Small intestine (tissue), 7 donors: ENCODE results near the gene COL9A1. TPM values are rescaled to one million over a fixed set of nuclear protein-coding genes. Genes with fewer than 3 reads are reported as not detected.
A peak's percentile ranks its signal among the peaks of the same experiment; 100 is the strongest.
"Not testable (repeated sequence)": the region's sequence is repeated elsewhere in the genome, so short reads cannot be mapped to it uniquely, and the experiment has no call there.

Experiments
- DNase-seq, 2 donors: peaks; one replicate each; pipeline versions ENCODE4 v3.0.0 to v3.0.0-alpha.2; 2013
- FAIRE-seq: peaks from 2 replicates; lab custom pipeline; 2012; peaks lifted over from hg19 to GRCh38; lab: Jason Lieb, UNC
- H3K27ac ChIP-seq, 3 donors: one replicate each; pipeline ENCODE4 v1.5.1; 2013; ENCODE audit warnings: low read length in 2 of 3, mild to moderate bottlenecking in 2 of 3, control low read depth in 1 of 3, inconsistent platforms in 1 of 3, low read depth in 1 of 3, moderate library complexity in 1 of 3
- H3K27me3 ChIP-seq, 3 donors: one replicate each; pipeline ENCODE4 v1.6.1; 2013; ENCODE audit warnings: low read length in 3 of 3, inconsistent platforms in 1 of 3; ENCODE audit not compliant: control insufficient read depth in 3 of 3, insufficient read depth in 3 of 3
- H3K36me3 ChIP-seq, 3 donors: one replicate each; pipeline ENCODE4 v1.6.1; 2013; ENCODE audit warnings: low read length in 3 of 3, inconsistent platforms in 1 of 3, low read depth in 1 of 3, mild to moderate bottlenecking in 1 of 3, moderate library complexity in 1 of 3; ENCODE audit not compliant: control insufficient read depth in 3 of 3, insufficient read depth in 2 of 3
- H3K4me1 ChIP-seq, 3 donors: one replicate each; pipeline ENCODE4 v1.6.1; 2013; ENCODE audit warnings: low read length in 2 of 3, inconsistent platforms in 1 of 3, low read depth in 1 of 3, mild to moderate bottlenecking in 1 of 3, moderate library complexity in 1 of 3; ENCODE audit not compliant: control insufficient read depth in 3 of 3, insufficient read depth in 2 of 3
- H3K4me3 ChIP-seq, 3 donors: one replicate each; pipeline ENCODE4 v1.5.1; 2013; ENCODE audit warnings: low read length in 3 of 3, control low read depth in 1 of 3, inconsistent platforms in 1 of 3, low read depth in 1 of 3, mild to moderate bottlenecking in 1 of 3, moderate library complexity in 1 of 3
- H3K9me3 ChIP-seq, 2 donors: one replicate each; pipeline ENCODE4 v1.6.1; 2013; ENCODE audit warnings: low read depth in 1 of 2, low read length in 1 of 2; ENCODE audit not compliant: control insufficient read depth in 2 of 2, insufficient read depth in 1 of 2
- WGBS, 3 donors: extraction: QIAGEN DNeasy Blood & Tissue Kit; methylation state at CpG; one replicate each; pipeline ENCODE4 v1.1.7; 2013; 5-methylcytosine and 5-hydroxymethylcytosine counted together
- polyA plus RNA-seq, 4 donors: library from polyadenylated mRNA; stranded (reverse) in 3 of 4; unstranded in 1 of 4; fragments of 200-250 nt in 3 of 4; fragments of 120-200 nt in 1 of 4; gene quantifications; one replicate each; pipeline versions ENCODE4 v1.2.1 to v1.2.3, GENCODE V29; 2013
- donor health status: healthy with polysubstance abuse.
- donor health status: control.
- donor health status: control.
- donor health status: Bipolar disorder and iron deficiency.
- donor health status: healthy.

The COL9A1 gene
- polyA plus RNA-seq, 4 donors, result 0.34 to 3.6 TPM; not detected in 2

DNA sequence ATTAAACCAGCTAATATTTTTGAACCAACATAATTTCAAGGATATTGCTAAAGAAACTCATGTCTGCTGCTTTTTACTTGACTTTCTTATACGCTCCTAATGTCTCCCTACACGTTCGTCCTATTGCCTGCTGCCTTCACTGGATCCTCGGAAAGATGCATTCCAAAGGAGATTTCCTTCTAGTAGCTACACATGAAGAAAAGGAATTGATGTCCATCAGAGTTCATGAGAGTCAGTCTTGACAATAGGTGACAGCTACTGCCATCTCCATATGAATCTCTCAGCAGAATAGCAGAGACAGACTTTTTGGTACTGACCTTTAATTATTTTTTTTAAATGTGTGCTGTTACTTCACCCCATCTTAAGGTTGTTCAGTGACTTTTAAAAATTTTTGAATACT lies 24.2 kb upstream of the COL9A1 start:
- Histone ChIP-seq H3K27ac (no peak overlapping the region), H3K4me3 (no peak overlapping the region), H3K9me3 (no peaks in the 10 kb centered on the region), H3K36me3 (no peaks in the 10 kb centered on the region), H3K4me1 (no peaks in the 10 kb centered on the region), H3K27me3 (no peaks in the 10 kb centered on the region)
- DNase-seq, result no peak
- FAIRE-seq, result no peak
- WGBS, 3 donors, result 75 to 87% (median 76%) methylated on average over 4 of the region's 4 CpGs

DNA sequence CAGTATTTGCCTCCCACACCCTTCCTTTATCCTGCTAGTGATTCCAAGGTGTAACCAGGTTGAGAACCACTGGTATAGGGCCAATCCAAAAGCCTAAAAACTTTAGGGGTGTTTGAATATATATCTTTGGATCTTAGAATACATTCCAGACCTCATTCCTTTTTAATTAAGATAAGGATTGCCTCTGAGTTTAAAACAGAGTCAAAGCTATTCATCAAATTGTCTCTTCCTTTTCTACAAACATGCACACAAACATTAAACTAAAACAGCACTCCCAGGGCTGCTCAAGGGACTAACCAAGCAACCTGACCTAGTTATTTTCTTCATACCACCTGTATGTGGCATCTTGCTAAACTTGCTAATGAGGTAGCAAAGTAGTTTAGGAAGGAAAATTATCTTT lies 22.1 kb upstream of the COL9A1 start:
- Histone ChIP-seq H3K36me3 (no peaks in the 10 kb centered on the region), H3K27me3 (no peaks in the 10 kb centered on the region), H3K9me3 (no peaks in the 10 kb centered on the region), H3K27ac (no peak overlapping the region), H3K4me3 (no peak overlapping the region), H3K4me1 (no peaks in the 10 kb centered on the region)
- DNase-seq, result no peak
- no peak for FAIRE-seq

DNA sequence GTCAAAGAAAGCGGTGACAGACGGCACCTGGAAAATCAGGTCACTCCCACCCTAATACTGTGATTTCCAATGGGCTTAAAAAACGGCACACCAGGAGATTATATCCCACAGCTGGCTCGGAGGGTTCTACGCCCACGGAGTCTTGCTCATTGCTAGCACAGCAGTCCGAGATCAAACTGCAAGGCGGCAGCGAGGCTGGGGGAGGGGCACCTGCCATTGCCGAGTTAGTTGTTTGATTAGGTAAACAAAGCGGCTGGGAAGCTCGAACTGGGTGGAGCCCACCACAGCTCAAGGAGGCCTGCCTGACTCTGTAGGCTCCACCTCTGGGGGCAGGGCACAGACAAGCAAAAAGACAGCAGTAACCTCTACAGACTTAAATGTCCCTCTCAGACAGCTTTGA lies 14.9 kb upstream of the COL9A1 start:
- WGBS, 3 donors, result 89 to 91% (median 90%) methylated on average over 12 of the region's 12 CpGs
- not testable (repeated sequence) for FAIRE-seq

DNA sequence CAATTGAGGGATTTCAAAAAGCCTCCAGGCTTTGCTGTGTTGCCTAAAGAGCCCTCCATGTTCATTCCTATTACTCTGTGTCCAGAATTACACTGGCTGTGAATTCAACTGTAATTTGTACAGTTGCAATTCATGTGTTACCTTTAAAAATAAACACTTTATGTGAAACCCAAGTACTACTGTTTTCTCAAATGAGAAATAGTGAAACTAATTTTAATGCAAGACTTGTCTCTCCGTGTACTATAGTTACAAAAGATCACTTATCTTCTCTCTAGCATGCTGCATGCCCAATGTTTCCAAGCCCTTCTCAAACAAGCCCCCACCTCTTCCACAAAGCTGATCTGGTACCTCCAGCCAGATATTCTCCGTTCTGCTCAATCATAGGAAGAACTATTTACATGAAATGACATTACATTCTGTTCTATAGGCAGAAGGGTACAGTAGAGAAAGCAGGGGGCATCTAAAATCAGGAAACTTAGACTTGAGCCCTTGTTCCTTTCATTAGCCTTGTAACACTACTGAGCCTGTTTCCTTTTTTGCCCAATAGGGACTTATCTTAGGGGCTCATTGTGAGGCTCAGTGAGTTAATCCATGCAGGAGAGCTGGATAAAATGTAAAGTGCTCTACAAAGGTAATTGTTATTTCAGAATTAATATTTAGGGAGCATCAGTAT lies 12.3 kb upstream of the COL9A1 start:
- Histone ChIP-seq H3K9me3 (peaks cover 0 to 2% of the 10 kb centered on the region in 2 donors), H3K36me3 (no peaks in the 10 kb centered on the region), H3K27ac (no peak overlapping the region), H3K4me3 (no peak overlapping the region), H3K4me1 (peaks cover 0 to 5% (median 0%) of the 10 kb centered on the region in 3 donors), H3K27me3 (no peaks in the 10 kb centered on the region)
- DNase-seq (no peak), FAIRE-seq (no peak)
- WGBS, 3 donors, result 42 to 65% (median 49%) methylated on average over 2 of the region's 2 CpGs

More for the DNA sequence above, 14.9 kb upstream of the COL9A1 start:
- not testable (repeated sequence) for H3K4me1 ChIP-seq, H3K27me3 ChIP-seq, H3K36me3 ChIP-seq, H3K27ac ChIP-seq, H3K9me3 ChIP-seq, DNase-seq, H3K4me3 ChIP-seq

DNA sequence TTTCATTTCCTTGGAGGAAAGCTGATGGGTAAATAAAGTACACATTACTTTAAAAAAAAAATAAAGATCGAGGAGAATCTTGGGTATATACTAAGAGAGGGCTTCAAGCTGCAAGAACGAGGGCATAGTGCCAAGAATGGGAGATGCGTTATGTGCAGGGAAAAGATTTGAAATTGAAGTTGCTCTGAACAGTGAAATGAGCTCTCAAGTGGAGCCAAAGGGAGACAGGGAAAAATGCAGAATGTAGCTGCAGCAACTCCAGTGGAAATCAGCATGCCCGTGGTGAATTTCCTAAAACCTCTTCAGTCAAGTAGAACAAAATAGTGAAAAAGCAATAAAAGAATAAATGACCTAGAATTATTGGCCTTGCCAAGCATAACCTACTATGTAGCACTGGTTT lies 11.4 kb upstream of the COL9A1 start:
- peaks cover 0 to 2% of the 10 kb centered on the region in 2 donors for H3K9me3 ChIP-seq
- H3K27me3 ChIP-seq, result no peaks in the 10 kb centered on the region
- H3K4me3 ChIP-seq, result no peak overlapping the region
- FAIRE-seq, result no peak
- 45 to 64% (median 46%) methylated on average over 4 of the region's 4 CpGs for WGBS, 3 donors
- H3K27ac ChIP-seq, result no peak overlapping the region
- H3K4me1 ChIP-seq, result peaks cover 0 to 5% (median 0%) of the 10 kb centered on the region in 3 donors
- DNase-seq, result no peak
- H3K36me3 ChIP-seq, result no peaks in the 10 kb centered on the region

DNA sequence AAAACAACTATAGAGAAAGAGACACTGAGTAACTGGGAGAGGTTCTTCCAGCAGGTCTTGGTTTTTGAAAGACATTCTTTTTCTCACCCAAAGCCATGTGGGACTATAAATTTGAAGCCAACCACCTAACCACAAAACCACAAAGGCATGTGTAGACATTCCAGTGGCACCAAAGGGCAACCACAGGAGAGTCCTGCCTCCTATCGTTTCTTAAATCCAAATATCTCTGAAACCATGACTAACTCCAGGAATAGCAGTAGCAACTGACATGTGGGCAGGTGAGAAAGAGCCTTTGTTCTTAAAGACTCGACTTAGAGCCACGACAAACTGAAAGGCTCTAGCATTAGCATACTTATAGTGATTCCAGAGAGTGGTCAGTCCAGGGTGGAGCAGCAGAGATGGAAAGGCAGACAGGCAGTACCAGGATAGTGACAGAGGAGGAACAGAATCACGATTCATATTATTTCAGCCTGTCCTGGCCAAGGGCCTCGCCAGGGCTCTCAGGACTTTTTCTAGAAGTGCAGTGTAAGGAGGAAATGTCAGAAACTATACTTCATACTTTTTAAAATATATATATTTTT lies 9.4 kb upstream of the COL9A1 start:
- H3K4me1 ChIP-seq, result peaks cover 0 to 5% (median 0%) of the 10 kb centered on the region in 3 donors
- FAIRE-seq, result no peak
- no peak overlapping the region for H3K27ac ChIP-seq
- H3K36me3 ChIP-seq, result no peaks in the 10 kb centered on the region
- no peak for DNase-seq
- H3K9me3 ChIP-seq, result peaks cover 0 to 2% of the 10 kb centered on the region in 2 donors
- WGBS, 3 donors, result 49 to 60% (median 59%) methylated on average over 5 of the region's 5 CpGs
- H3K4me3 ChIP-seq, result no peak overlapping the region
- H3K27me3 ChIP-seq, result no peaks in the 10 kb centered on the region

DNA sequence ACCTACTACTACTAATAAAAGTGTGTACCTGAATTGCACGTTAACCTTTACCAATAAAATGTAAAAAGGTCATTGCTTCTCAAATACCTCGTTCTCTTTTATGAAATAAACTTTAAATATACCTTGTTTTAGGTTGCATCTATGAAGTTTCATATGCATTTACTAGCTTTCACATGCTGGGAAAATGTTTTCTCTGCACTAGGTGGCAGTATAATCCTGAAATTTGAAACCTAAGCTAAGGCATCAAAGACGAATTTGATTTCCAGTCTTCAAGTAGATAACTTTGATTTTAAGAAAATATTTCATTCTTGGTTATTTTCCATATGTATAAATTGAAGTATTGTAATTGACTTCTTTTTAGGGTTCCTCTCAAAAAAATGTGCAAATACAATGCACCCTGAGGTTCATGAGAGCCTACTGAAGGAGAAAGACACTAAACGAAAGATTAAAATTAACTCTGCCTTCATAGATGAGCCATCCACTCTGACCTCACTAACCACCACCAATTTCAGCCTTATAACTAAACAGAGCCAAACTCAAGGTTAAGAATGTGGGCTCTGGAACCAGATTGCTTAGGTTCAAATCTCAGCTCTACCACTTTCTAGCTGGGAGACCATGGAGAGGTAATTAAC lies 7.3 kb upstream of the COL9A1 start:
- Histone ChIP-seq H3K36me3 (no peaks in the 10 kb centered on the region), H3K27ac (no peak overlapping the region), H3K9me3 (no peaks in the 10 kb centered on the region), H3K4me3 (no peak overlapping the region), H3K4me1 (peaks cover 0 to under 1% (median 0%) of the 10 kb centered on the region in 3 donors), H3K27me3 (no peaks in the 10 kb centered on the region)
- 15 to 20% (median 20%) methylated on average over 4 of the region's 4 CpGs for WGBS, 3 donors
- DNase-seq (peak; percentile 67 to 72), FAIRE-seq (peak; percentile 80)

DNA sequence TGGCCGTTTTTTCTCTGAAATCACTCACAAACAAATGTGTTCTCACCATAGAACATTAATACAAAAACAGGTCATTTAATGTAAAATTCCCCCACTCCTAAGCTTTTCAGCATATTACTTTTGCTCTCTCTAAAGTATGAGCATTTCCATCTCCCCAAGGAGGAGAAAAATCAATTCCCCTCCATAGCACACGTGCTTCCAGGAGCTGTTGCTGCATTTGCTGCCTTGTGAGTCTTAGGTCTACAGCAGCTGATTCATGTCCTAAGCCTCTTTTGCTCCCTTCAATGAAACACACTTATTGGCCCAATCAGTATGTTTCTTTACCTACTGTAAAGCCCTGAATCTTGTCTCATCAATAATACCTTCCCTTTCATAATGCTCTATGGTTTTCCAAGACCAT lies 6.4 kb upstream of the COL9A1 start:
- FAIRE-seq (no peak), DNase-seq (no peak)
- H3K9me3 ChIP-seq, result no peaks in the 10 kb centered on the region
- 48 to 64% (median 49%) methylated on average over 2 of the region's 2 CpGs for WGBS, 3 donors
- no peaks in the 10 kb centered on the region for H3K4me1 ChIP-seq
- no peak overlapping the region for H3K4me3 ChIP-seq
- no peak overlapping the region for H3K27ac ChIP-seq
- no peaks in the 10 kb centered on the region for H3K27me3 ChIP-seq
- no peaks in the 10 kb centered on the region for H3K36me3 ChIP-seq
